SK-N-SH (cell line): Measurements from ENCODE around the gene RAB3B.

Source experiments
- EZH2phosphoT487 ChIP-seq: fragments of 200-600 bp; sonication (generic); IDR thresholded peaks from 2 replicates; pipeline ENCODE4 v1.6.1; 2017; ENCODE audit warnings: low read depth, mixed run types, mild to moderate bottlenecking, antibody characterized with exemption, moderate library complexity, borderline replicate concordance
- FOSL2 ChIP-seq: IDR thresholded peaks from 2 replicates; pipeline ENCODE4 v1.4.0; 2012; ENCODE audit warnings: low read depth, mild to moderate bottlenecking, moderate library complexity, borderline replicate concordance
- FOXJ3 ChIP-seq: sonication (generic); formaldehyde crosslinking; IDR thresholded peaks from 2 replicates; pipeline ENCODE4 v1.5.1; 2020; ENCODE audit warnings: mild to moderate bottlenecking, missing genetic modification reagents
- JUND ChIP-seq: IDR thresholded peaks from 2 replicates; pipeline ENCODE4 v1.4.0; 2012
- NFIC ChIP-seq: IDR thresholded peaks from 2 replicates; pipeline ENCODE4 v1.4.0; 2012; ENCODE audit warnings: borderline replicate concordance
- POLR2AphosphoS5 ChIP-seq: IDR thresholded peaks from 2 replicates; pipeline ENCODE4 v1.6.1; 2012; ENCODE audit warnings: low read depth, low read length
- RAD21 ChIP-seq: IDR thresholded peaks from 2 replicates; pipeline ENCODE4 v1.6.1; 2012; ENCODE audit warnings: mild to moderate bottlenecking, low read length
- TAF1 ChIP-seq: IDR thresholded peaks from 2 replicates; pipeline ENCODE4 v1.6.1; 2012; ENCODE audit warnings: low read depth, mild to moderate bottlenecking, low read length, moderate library complexity, borderline replicate concordance
- TEAD4 ChIP-seq: IDR thresholded peaks from 2 replicates; pipeline ENCODE4 v1.4.0; 2012; ENCODE audit warnings: mild to moderate bottlenecking, borderline replicate concordance; ENCODE audit not compliant: insufficient read depth
- YY1 ChIP-seq: IDR thresholded peaks from 2 replicates; pipeline ENCODE4 v1.4.0; 2012; ENCODE audit warnings: low read depth, mild to moderate bottlenecking
- TF ChIP-seq, protein P1 (sequence below): fragments of 200-600 bp; sonication (generic); IDR thresholded peaks from 2 replicates; pipeline ENCODE4 v1.6.1; 2017; ENCODE audit warnings: antibody characterized with exemption, mild to moderate bottlenecking, moderate library complexity
- TF ChIP-seq, protein P2 (sequence below): IDR thresholded peaks from 2 replicates; pipeline ENCODE4 v1.4.0; 2012; ENCODE audit warnings: low read depth

DNA sequence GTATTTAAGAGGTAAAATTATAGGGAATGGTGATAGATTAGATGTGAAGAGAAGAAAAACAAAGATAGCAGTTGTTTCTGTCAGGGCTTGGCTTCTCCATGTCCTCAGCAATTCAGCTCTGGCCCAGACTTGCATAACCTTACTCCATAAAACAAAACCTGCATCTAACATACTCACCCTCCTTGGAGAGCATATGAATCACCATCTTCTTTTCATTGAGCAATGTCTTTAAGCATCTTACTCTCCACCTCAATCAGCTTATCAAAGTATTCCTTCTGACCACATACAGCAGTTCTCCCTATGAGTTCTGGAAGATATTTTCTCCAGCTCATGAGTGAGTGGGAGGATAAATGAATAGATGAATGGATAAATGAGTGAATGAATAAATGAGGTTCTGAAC is 49.0 kb downstream of the RAB3B start:
- TF ChIP-seq RAD21 (no peak), NFIC (no peak), POLR2AphosphoS5 (no peak), FOSL2 (no peak), YY1 (no peak), EZH2phosphoT487 (no peak), TEAD4 (no peak), JUND (no peak), FOXJ3 (CRISPR knock-in tag) (no peak), TAF1 (no peak)
- TF ChIP-seq, protein P1, sequence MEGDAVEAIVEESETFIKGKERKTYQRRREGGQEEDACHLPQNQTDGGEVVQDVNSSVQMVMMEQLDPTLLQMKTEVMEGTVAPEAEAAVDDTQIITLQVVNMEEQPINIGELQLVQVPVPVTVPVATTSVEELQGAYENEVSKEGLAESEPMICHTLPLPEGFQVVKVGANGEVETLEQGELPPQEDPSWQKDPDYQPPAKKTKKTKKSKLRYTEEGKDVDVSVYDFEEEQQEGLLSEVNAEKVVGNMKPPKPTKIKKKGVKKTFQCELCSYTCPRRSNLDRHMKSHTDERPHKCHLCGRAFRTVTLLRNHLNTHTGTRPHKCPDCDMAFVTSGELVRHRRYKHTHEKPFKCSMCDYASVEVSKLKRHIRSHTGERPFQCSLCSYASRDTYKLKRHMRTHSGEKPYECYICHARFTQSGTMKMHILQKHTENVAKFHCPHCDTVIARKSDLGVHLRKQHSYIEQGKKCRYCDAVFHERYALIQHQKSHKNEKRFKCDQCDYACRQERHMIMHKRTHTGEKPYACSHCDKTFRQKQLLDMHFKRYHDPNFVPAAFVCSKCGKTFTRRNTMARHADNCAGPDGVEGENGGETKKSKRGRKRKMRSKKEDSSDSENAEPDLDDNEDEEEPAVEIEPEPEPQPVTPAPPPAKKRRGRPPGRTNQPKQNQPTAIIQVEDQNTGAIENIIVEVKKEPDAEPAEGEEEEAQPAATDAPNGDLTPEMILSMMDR: no peak
- TF ChIP-seq, protein P2, sequence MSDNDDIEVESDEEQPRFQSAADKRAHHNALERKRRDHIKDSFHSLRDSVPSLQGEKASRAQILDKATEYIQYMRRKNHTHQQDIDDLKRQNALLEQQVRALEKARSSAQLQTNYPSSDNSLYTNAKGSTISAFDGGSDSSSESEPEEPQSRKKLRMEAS: no peak
